Glutamatergic neuron (in vitro differentiated cells): ENCODE results near the gene HCN2. TPM values are rescaled to one million over a fixed set of nuclear protein-coding genes. Genes with fewer than 3 reads are reported as not detected.

Experiments used
- DNase-seq: peaks from one replicate; pipeline ENCODE4 v3.0.0; 2022
- H3K27ac Mint-ChIP-seq: one replicate; pipeline ENCODE4 v1.8.0; 2020; ENCODE audit warnings: mild to moderate bottlenecking, mixed read lengths, inconsistent platforms; ENCODE audit not compliant: unreplicated experiment
- H3K27me3 Mint-ChIP-seq: one replicate; pipeline ENCODE4 v1.8.0; 2020; ENCODE audit warnings: mild to moderate bottlenecking, moderate library complexity, mixed read lengths, inconsistent platforms; ENCODE audit not compliant: unreplicated experiment
- H3K36me3 Mint-ChIP-seq: one replicate; pipeline ENCODE4 v1.8.0; 2020; ENCODE audit warnings: mild to moderate bottlenecking, mixed read lengths, inconsistent platforms; ENCODE audit not compliant: unreplicated experiment
- H3K4me1 Mint-ChIP-seq: one replicate; pipeline ENCODE4 v1.8.0; 2020; ENCODE audit warnings: mild to moderate bottlenecking, low read depth, mixed read lengths, inconsistent platforms; ENCODE audit not compliant: unreplicated experiment
- H3K4me3 Mint-ChIP-seq: one replicate; pipeline ENCODE4 v1.8.0; 2020; ENCODE audit warnings: mild to moderate bottlenecking, mixed read lengths, inconsistent platforms; ENCODE audit not compliant: unreplicated experiment
- H3K9me3 Mint-ChIP-seq: one replicate; pipeline ENCODE4 v1.8.0; 2020; ENCODE audit warnings: mild to moderate bottlenecking, moderate library complexity, mixed read lengths, inconsistent platforms; ENCODE audit not compliant: unreplicated experiment
- CTCF ChIP-seq: fragments of 200-600 bp; sonication (generic); IDR thresholded peaks from one replicate; pipeline ENCODE4 v1.5.0; 2021; ENCODE audit not compliant: partially characterized antibody, unreplicated experiment
- total RNA-seq: library from RNA; stranded (reverse); fragmentation: NEBNext Ultra II Directional; extraction: Animal tissue kit (Norgen Biotek cat#: 25700); gene quantifications from one replicate; pipeline ENCODE4 v1.2.1, GENCODE V29; 2021; ENCODE audit not compliant: unreplicated experiment

HCN2 gene
- total RNA-seq, 1 donor from 2014 or later, result 33.2 TPM

- DNase-seq, result no peak
- H3K4me1 Mint-ChIP-seq, result peaks cover 9% of the 10 kb centered on the region
- peak overlapping the region; percentile 81 for H3K4me3 Mint-ChIP-seq
- TF ChIP-seq CTCF, result no peak
- H3K9me3 Mint-ChIP-seq, result peaks cover 10% of the 10 kb centered on the region
- peak overlapping the region; percentile 62 for H3K27ac Mint-ChIP-seq
- peaks cover 10% of the 10 kb centered on the region for H3K27me3 Mint-ChIP-seq
- H3K36me3 Mint-ChIP-seq, result no peaks in the 10 kb centered on the region
Observed at GRCh38 chr19:660793-661426, 71.2 kb downstream of the HCN2 start.

- Mint-ChIP-seq H3K4me1 (peaks cover 4% of the 10 kb centered on the region), H3K36me3 (no peaks in the 10 kb centered on the region), H3K27me3 (peaks cover 10% of the 10 kb centered on the region), H3K27ac (no peak overlapping the region), H3K4me3 (peak overlapping the region; percentile 81), H3K9me3 (peaks cover 12% of the 10 kb centered on the region)
- no peak for TF ChIP-seq CTCF
- no peak for DNase-seq
Observed at GRCh38 chr19:661427-662196, 71.9 kb downstream of the HCN2 start.

GRCh38 chr19:662207-662961 lies 72.7 kb downstream of the HCN2 start:
- no peak for TF ChIP-seq CTCF
- Mint-ChIP-seq H3K27ac (no peak overlapping the region), H3K9me3 (peaks cover 15% of the 10 kb centered on the region), H3K36me3 (no peaks in the 10 kb centered on the region), H3K4me3 (peak overlapping the region; percentile 81), H3K27me3 (peaks cover 10% of the 10 kb centered on the region), H3K4me1 (peaks cover 4% of the 10 kb centered on the region)
- DNase-seq, result no peak

- Mint-ChIP-seq H3K36me3 (no peaks in the 10 kb centered on the region), H3K4me3 (peak within 1 kb of the TSS; percentile 82), H3K4me1 (peaks cover 4% of the 10 kb centered on the region), H3K27me3 (peaks cover 8% of the 10 kb centered on the region), H3K27ac (peak within 1 kb of the TSS; percentile 72), H3K9me3 (peaks cover 15% of the 10 kb centered on the region)
- peak; percentile 91 for DNase-seq
- TF ChIP-seq CTCF, result no peak
Observed at GRCh38 chr19:662962-663681, 73.4 kb downstream of the HCN2 start, which contains the start of gene RNF126. TSS of gene RNF126 (minus strand) at chr19:663214. CDS start at chr19:663121, 93 bp downstream.
